AG04450 (cell line): Measurements from ENCODE around the gene RPS6KB2. TPM values are rescaled to one million over a fixed set of nuclear protein-coding genes. Genes with fewer than 3 reads are reported as not detected.

Experiments
- CTCF ChIA-PET: fragments of 300-600, 350-600 bp; formaldehyde crosslinking; extraction: SDS; loops from one replicate; lab custom pipeline; 2022; ENCODE audit warnings: antibody characterized with exemption, inconsistent platforms; lab: Charles Lee
- POLR2A ChIA-PET: fragments of 350-600 bp; formaldehyde crosslinking; extraction: SDS; loops from one replicate; lab custom pipeline; 2021; ENCODE audit warnings: antibody characterized with exemption, inconsistent platforms; lab: Yijun Ruan, JAX
- DNase-seq: peaks from one replicate; pipeline ENCODE4 v3.0.0-alpha.2; 2011; ENCODE audit warnings: low read depth, low spot score
- H3K27ac ChIP-seq: one replicate; pipeline ENCODE4 v1.5.1; 2012; ENCODE audit warnings: low read depth, low read length, control low read depth
- H3K27me3 ChIP-seq: one replicate; pipeline ENCODE4 v1.6.0; 2012; ENCODE audit warnings: low read length; ENCODE audit not compliant: control insufficient read depth, insufficient read depth
- H3K4me3 ChIP-seq: 2 replicates; pipeline ENCODE4 v1.5.1; 2011; ENCODE audit warnings: mild to moderate bottlenecking, low read depth, low read length, control low read depth
- H3K9me3 ChIP-seq: 2 replicates; pipeline ENCODE4 v1.5.1; 2012; ENCODE audit warnings: low read length; ENCODE audit not compliant: control insufficient read depth, insufficient read depth
- CTCF ChIP-seq: IDR thresholded peaks from 2 replicates; pipeline ENCODE4 v1.5.1; 2011; ENCODE audit warnings: low read depth, low read length, control low read depth, inconsistent platforms
- polyA plus RNA-seq: library from polyadenylated mRNA; depleted of rRNA; stranded (reverse); fragments of >200 nt; gene quantifications from 2 replicates; pipeline ENCODE4 v1.2.3, GENCODE V29; 2011

RPS6KB2 gene
- polyA plus RNA-seq, 1 experiment = 36.0 TPM

GRCh38 chr11:67451658-67451976 lies 23.3 kb downstream of the RPS6KB2 start:
- POLR2A ChIA-PET = interaction anchor here (0.5 kb wide), 1 partner anchor 9 kb away, joined by 3 read pairs; no protein-coding TSS in a partner anchor
- CTCF ChIA-PET = no interaction called here
- Histone ChIP-seq H3K27me3 (peaks cover 16% of the 10 kb centered on the region), H3K9me3 (no peaks in the 10 kb centered on the region; the same call in 1 of the 2 replicates), H3K4me3 (no peak overlapping the region), H3K27ac (no peak overlapping the region)
- no peak for TF ChIP-seq CTCF
- no peak for DNase-seq

- Histone ChIP-seq H3K9me3 (no peaks in the 10 kb centered on the region; the same call in 1 of the 2 replicates), H3K27ac (no peak within 1 kb of the TSS), H3K4me3 (no peak within 1 kb of the TSS), H3K27me3 (peaks cover 21% of the 10 kb centered on the region)
- ChIA-PET POLR2A (no interaction called here), CTCF (no interaction called here)
- DNase-seq = no peak
- no peak for TF ChIP-seq CTCF
These were observed 24.1 kb downstream of the RPS6KB2 start, which contains the start of gene GPR152 for GRCh38 chr11:67452141-67452952. TSS of gene GPR152 (minus strand) at chr11:67452729. CDS start at chr11:67452724, 5 bp downstream.

GRCh38 chr11:67453816-67454732 lies 25.8 kb downstream of the RPS6KB2 start:
- TF ChIP-seq CTCF = no peak
- H3K27me3 ChIP-seq = peaks cover 21% of the 10 kb centered on the region
- H3K9me3 ChIP-seq = no peaks in the 10 kb centered on the region; the same call in 1 of the 2 replicates
- DNase-seq = no peak
- ChIA-PET POLR2A (interaction anchor here (0.6 kb wide), 1 partner anchor 346 kb away, joined by 4 read pairs; no protein-coding TSS in a partner anchor), CTCF (no interaction called here)
- H3K27ac ChIP-seq = no peak overlapping the region
- no peak overlapping the region for H3K4me3 ChIP-seq

GRCh38 chr11:67455054-67455453 lies 26.8 kb downstream of the RPS6KB2 start, which contains the start of gene CABP4:
TSS of gene CABP4 (plus strand) at chr11:67455354. CDS start at chr11:67455424, 70 bp downstream.
- Histone ChIP-seq H3K27ac (no peak within 1 kb of the TSS), H3K4me3 (no peak within 1 kb of the TSS), H3K9me3 (no peaks in the 10 kb centered on the region; the same call in 1 of the 2 replicates), H3K27me3 (peaks cover 21% of the 10 kb centered on the region)
- TF ChIP-seq CTCF = no peak
- DNase-seq = no peak
- POLR2A ChIA-PET = interaction anchor here (0.6 kb wide), 1 partner anchor 346 kb away, joined by 4 read pairs; no protein-coding TSS in a partner anchor
- CTCF ChIA-PET = no interaction called here
